Measurements from ENCODE around the gene ADGRB3.
"Not testable (repeated sequence)": the region's sequence is repeated elsewhere in the genome, so short reads cannot be mapped to it uniquely, and the experiment has no call there.

ADGRB3 gene

GRCh38 chr6:69379518-69379917 lies 744.4 kb downstream of the ADGRB3 start:
- FAIRE-seq, result no peak

DNA sequence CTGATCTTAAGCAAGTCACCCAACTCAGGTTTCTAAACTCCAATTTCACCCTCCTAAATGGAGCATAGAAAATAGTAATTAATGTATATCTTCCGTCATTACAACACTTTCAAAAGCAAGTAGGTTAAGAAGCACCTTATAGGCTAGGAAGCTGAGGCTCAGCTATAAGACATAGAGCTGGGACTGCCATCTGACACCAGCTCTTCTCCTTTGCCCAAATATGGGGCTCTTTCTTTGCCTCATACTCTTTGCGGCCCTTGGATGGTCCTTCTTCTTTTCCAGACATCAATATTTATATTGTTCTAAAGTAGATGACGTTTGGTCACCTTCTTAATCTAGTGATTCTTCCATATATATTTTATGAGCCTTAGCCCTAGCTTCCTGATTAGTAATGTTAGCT lies 748.5 kb downstream of the ADGRB3 start:
- FAIRE-seq, result no peak

- no peak for FAIRE-seq
Observed at GRCh38 chr6:69386426-69386825, 751.3 kb downstream of the ADGRB3 start.

DNA sequence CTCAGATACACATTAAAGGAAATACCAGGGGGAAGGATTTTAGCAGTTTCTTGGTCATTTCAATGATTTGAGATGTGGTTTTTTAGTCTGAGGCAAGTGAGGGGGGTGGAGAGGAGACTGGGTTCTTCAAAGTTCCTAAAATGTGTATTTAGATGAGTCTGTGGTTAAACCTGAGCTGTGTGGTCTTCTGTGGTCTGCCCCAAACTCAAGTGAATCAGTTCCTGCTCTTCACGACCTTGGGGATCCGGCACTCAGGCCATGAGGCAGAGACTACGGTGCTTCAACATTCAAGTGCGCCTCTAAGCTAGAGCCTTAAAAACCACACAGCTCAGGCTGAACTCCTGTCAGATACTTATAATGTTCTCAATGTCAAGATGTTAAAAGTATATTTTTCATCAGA lies 755.0 kb downstream of the ADGRB3 start:
- no peak for FAIRE-seq

DNA sequence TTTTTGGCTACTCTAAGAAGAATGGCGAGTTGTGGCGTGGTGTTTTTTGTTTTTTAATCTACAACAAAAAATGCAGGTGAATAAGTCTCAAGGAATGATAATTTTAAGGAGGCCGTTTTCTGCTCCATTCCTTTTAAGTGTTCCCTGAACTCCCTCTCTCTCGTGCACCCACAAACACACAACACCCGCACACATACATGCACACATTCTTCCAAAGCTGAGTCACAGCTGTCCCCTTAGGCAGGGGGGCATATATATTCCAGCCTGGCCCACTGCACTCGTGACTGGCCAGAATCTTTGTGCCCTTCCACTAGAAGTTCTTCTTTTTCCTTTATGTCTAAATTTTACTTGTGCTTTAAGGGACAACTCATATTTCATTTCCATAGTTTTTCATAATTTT lies 756.0 kb downstream of the ADGRB3 start:
- no peak for FAIRE-seq

DNA sequence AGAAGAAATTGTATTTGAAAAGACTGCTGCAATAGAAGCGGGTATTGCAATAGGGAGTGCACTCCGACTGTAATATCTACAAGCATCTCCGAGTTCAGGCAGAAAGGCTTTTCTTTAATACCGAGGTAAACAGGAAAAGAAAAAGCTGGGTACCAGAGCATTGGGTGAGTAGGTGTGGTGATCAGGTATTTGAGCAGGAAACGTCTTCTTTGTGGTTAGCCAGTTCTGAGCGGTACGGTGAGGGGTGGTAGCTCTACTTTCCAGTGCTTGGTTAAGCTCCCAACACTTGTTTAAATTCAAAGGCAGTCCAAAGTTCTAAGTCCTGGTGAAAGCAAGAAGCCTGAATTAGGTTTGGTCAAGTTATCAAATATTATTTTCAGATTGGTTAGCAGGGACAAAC lies 757.7 kb downstream of the ADGRB3 start:
- FAIRE-seq, result no peak

DNA sequence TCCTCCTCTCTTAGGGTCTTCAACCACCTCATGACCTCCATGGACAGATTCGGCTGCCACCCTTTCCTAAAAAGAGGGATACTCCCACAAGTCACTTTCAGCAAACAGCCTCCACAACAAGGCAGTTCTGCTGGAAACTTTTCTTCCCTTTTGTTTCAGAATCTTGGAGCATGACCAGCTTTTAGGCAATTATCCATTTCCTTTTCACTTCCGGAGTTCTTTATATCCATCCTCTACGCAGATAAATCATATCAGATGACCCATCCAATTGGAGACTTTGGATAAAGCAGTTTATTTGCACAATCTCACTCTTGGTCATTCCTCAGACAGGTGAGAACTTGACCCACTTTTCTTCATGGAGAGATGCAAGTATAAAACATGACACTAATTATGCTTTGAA lies 763.2 kb downstream of the ADGRB3 start:
- FAIRE-seq, result no peak

DNA sequence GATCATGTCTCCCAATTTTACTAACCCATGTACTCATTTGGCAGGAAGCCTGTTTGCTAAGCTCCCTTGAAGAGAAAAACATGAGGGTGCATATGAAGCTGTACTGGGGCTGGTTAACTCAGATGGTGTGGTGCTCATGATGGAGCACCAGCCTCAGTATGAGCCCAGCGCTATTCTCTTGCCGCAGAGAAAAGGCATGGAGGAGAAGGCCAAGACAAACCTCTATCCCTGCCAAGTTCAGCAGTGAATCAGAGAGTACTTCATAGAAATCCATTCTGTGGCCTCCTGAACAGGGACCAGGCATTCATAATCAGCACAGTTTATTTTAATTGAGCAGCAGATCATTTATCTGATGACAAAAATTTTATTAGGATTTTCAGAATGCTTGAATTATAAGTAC lies 763.6 kb downstream of the ADGRB3 start:
- no peak for FAIRE-seq

GRCh38 chr6:69408886-69409285 lies 773.8 kb downstream of the ADGRB3 start:
- FAIRE-seq, result no peak

- no peak for FAIRE-seq
Observed at GRCh38 chr6:69416776-69417175, 781.7 kb downstream of the ADGRB3 start.

- no peak for FAIRE-seq
Observed at GRCh38 chr6:69421269-69421668, 786.2 kb downstream of the ADGRB3 start.

DNA sequence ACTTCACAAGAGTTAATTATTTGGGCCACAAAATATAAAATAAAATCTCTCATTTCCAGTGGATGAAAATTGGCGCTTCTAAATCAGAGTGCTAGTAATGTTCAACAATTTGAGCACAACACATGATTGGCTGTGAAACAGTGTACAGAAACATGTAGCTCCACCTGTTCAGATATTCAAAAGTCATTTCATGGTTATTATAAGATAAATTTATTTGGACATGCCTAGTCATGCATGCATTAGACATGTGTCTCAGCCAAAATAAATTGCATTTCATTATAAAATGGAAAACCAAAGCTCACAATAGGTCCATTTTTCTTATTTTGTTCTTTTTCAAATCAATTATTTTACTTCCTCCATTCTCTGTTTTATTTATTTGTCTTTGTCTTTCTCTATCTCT lies 786.9 kb downstream of the ADGRB3 start:
- no peak for FAIRE-seq

GRCh38 chr6:69422475-69422874 lies 787.4 kb downstream of the ADGRB3 start:
- no peak for FAIRE-seq

DNA sequence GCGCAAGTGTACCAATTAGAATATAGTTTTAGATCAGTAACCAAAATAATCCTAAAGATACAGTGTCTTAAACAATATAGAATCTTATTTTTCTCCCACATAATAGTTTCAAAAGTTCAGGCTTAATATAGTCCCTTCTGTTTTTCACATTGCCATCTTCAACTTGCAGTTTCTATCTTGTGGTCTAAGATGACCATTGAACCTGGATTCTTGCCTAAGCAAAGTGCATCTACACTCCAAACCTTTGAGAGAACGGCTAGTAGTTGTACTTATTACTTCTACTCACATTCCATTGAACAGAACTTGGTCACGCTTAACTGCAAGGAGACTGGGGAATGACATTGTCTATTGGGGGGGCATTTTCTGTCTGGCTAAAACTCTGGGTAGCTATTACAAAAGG lies 788.7 kb downstream of the ADGRB3 start:
- no peak for FAIRE-seq

DNA sequence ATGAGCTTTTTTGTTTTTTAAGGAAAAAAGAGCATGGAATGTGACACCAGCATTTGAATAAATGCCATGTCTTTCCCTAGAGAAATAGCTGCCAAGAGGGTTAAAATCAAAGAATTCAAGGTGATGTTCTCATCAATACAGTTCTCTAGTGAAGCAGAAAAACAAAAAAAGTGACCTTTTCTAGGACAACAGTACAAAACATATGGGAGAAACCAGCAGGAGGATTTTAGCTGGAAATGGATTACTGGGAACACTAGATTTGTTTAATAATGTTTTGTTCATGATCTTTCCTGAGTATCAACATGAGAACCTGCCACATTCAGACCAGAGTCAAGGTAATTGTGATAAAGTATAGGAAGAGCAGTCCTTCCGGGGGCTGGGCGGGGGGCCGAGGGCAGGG lies 789.5 kb downstream of the ADGRB3 start:
- FAIRE-seq, result no peak

DNA sequence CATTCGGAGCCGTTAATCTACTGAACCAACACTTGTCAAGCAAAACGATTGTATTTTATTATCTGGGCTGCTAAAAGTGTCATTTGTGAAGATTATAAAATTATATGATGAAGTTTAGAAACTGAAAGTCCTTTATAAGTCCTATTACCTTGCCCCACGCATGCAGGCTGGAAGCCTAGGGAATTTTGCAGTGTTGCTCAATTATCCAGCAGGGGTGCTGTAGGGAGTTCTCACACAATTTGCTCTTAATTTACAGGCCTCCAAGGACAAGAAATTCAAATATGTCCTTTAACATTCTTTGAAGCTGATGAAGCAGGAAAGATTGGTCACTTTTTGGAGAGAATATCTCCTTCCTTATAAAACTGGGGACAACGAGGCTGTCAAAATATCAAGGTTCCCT lies 792.8 kb downstream of the ADGRB3 start:
- FAIRE-seq, result no peak

GRCh38 chr6:69432168-69432567 lies 797.1 kb downstream of the ADGRB3 start:
- FAIRE-seq, result not testable (repeated sequence)

GRCh38 chr6:69433116-69433515 lies 798.0 kb downstream of the ADGRB3 start:
- not testable (repeated sequence) for FAIRE-seq

GRCh38 chr6:69438113-69438512 lies 803.0 kb downstream of the ADGRB3 start:
- no peak for FAIRE-seq
